ENCODE measurements around the gene CCDC107.
"Not testable (repeated sequence)": the region's sequence is repeated elsewhere in the genome, so short reads cannot be mapped to it uniquely, and the experiment has no call there.

CCDC107 gene

GRCh38 chr9:35618325-35618727, 39.8 kb upstream of the CCDC107 start, which contains the start of gene CD72:
CD72 (minus strand) TSS chr9:35618413; CDS start chr9:35618303, 110 bp downstream.
- Histone ChIP-seq H3K9me3 (ENCODE audit: control insufficient read depth in 1 of 2, low read length in 2 of 2) (no peaks in the 10 kb centered on the region), H3K27me3 (ENCODE audit: control insufficient read depth in 1 of 2, insufficient read depth in 2 of 2, low read length in 2 of 2) (peaks cover 3% of the 10 kb centered on the region in 2 donors), H3K27ac (ENCODE audit: low read depth, low read length) (peak within 1 kb of the TSS; percentile 33), H3K4me3 (ENCODE audit: low read depth in 1 of 2, low read length in 2 of 2) (peak within 1 kb of the TSS; percentile 60 to 63), H3K4me1 (ENCODE audit: control insufficient read depth in 1 of 2, insufficient read depth in 2 of 2, low read length in 2 of 2) (peaks cover 4 to 19% of the 10 kb centered on the region in 2 donors), H3K36me3 (ENCODE audit: control insufficient read depth in 1 of 2, insufficient read depth in 2 of 2, low read length in 2 of 2) (no peaks in the 10 kb centered on the region), H3K9ac (ENCODE audit: low read depth in 1 of 2, low read length in 2 of 2) (peak within 1 kb of the TSS; percentile 28 to 65)

- Histone ChIP-seq H3K27me3 (ENCODE audit: control insufficient read depth in 1 of 2, insufficient read depth in 2 of 2, low read length in 2 of 2) (peaks cover 3% of the 10 kb centered on the region in 2 donors), H3K36me3 (ENCODE audit: control insufficient read depth in 1 of 2, insufficient read depth in 2 of 2, low read length in 2 of 2) (no peaks in the 10 kb centered on the region), H3K4me1 (ENCODE audit: control insufficient read depth in 1 of 2, insufficient read depth in 2 of 2, low read length in 2 of 2) (peaks cover 4 to 19% of the 10 kb centered on the region in 2 donors), H3K4me3 (ENCODE audit: low read depth in 1 of 2, low read length in 2 of 2) (no peak overlapping the region), H3K27ac (ENCODE audit: low read depth, low read length) (no peak overlapping the region), H3K9me3 (ENCODE audit: control insufficient read depth in 1 of 2, low read length in 2 of 2) (no peaks in the 10 kb centered on the region), H3K9ac (ENCODE audit: low read depth in 1 of 2, low read length in 2 of 2) (no peak overlapping the region)
These were observed 39.0 kb upstream of the CCDC107 start for GRCh38 chr9:35618854-35619799.

- H3K4me3 ChIP-seq (ENCODE audit: low read depth in 1 of 2, low read length in 2 of 2), result no peak overlapping the region
- H3K9ac ChIP-seq (ENCODE audit: low read depth in 1 of 2, low read length in 2 of 2), result no peak overlapping the region
- no peaks in the 10 kb centered on the region for H3K36me3 ChIP-seq (ENCODE audit: control insufficient read depth in 1 of 2, insufficient read depth in 2 of 2, low read length in 2 of 2)
- H3K27me3 ChIP-seq (ENCODE audit: control insufficient read depth in 1 of 2, insufficient read depth in 2 of 2, low read length in 2 of 2), result peaks cover 3% of the 10 kb centered on the region in 2 donors
- H3K9me3 ChIP-seq (ENCODE audit: control insufficient read depth in 1 of 2, low read length in 2 of 2), result no peaks in the 10 kb centered on the region
- H3K4me1 ChIP-seq (ENCODE audit: control insufficient read depth in 1 of 2, insufficient read depth in 2 of 2, low read length in 2 of 2), result peaks cover 4 to 19% of the 10 kb centered on the region in 2 donors
- H3K27ac ChIP-seq (ENCODE audit: low read depth, low read length), result no peak overlapping the region
These were observed 38.3 kb upstream of the CCDC107 start for GRCh38 chr9:35619800-35620158.

GRCh38 chr9:35627575-35627974, 30.5 kb upstream of the CCDC107 start:
- Histone ChIP-seq H3K27ac (ENCODE audit: low read depth, low read length) (no peak overlapping the region), H3K4me1 (ENCODE audit: control insufficient read depth in 1 of 2, insufficient read depth in 2 of 2, low read length in 2 of 2) (no peaks in the 10 kb centered on the region), H3K9me3 (ENCODE audit: control insufficient read depth in 1 of 2, low read length in 2 of 2) (no peaks in the 10 kb centered on the region), H3K4me3 (ENCODE audit: low read depth in 1 of 2, low read length in 2 of 2) (no peak overlapping the region), H3K27me3 (ENCODE audit: control insufficient read depth in 1 of 2, insufficient read depth in 2 of 2, low read length in 2 of 2) (no peaks in the 10 kb centered on the region), H3K36me3 (ENCODE audit: control insufficient read depth in 1 of 2, insufficient read depth in 2 of 2, low read length in 2 of 2) (no peaks in the 10 kb centered on the region), H3K9ac (ENCODE audit: low read depth in 1 of 2, low read length in 2 of 2) (no peak overlapping the region)

- no peaks in the 10 kb centered on the region for H3K27me3 ChIP-seq (ENCODE audit: control insufficient read depth in 1 of 2, insufficient read depth in 2 of 2, low read length in 2 of 2)
- no peak overlapping the region for H3K4me3 ChIP-seq (ENCODE audit: low read depth in 1 of 2, low read length in 2 of 2)
- H3K27ac ChIP-seq (ENCODE audit: low read depth, low read length), result no peak overlapping the region
- no peaks in the 10 kb centered on the region for H3K9me3 ChIP-seq (ENCODE audit: control insufficient read depth in 1 of 2, low read length in 2 of 2)
- H3K36me3 ChIP-seq (ENCODE audit: control insufficient read depth in 1 of 2, insufficient read depth in 2 of 2, low read length in 2 of 2), result no peaks in the 10 kb centered on the region
- H3K9ac ChIP-seq (ENCODE audit: low read depth in 1 of 2, low read length in 2 of 2), result no peak overlapping the region
- H3K4me1 ChIP-seq (ENCODE audit: control insufficient read depth in 1 of 2, insufficient read depth in 2 of 2, low read length in 2 of 2), result no peaks in the 10 kb centered on the region
These were observed 29.6 kb upstream of the CCDC107 start for GRCh38 chr9:35628389-35628991.

GRCh38 chr9:35629597-35629996, 28.5 kb upstream of the CCDC107 start:
- no peak overlapping the region for H3K27ac ChIP-seq (ENCODE audit: low read depth, low read length)
- H3K9me3 ChIP-seq (ENCODE audit: control insufficient read depth in 1 of 2, low read length in 2 of 2), result no peaks in the 10 kb centered on the region
- no peaks in the 10 kb centered on the region for H3K4me1 ChIP-seq (ENCODE audit: control insufficient read depth in 1 of 2, insufficient read depth in 2 of 2, low read length in 2 of 2)

GRCh38 chr9:35635730-35636129, 22.4 kb upstream of the CCDC107 start:
- H3K4me3 ChIP-seq (ENCODE audit: low read depth in 1 of 2, low read length in 2 of 2), result no peak overlapping the region
- H3K27me3 ChIP-seq (ENCODE audit: control insufficient read depth in 1 of 2, insufficient read depth in 2 of 2, low read length in 2 of 2), result no peaks in the 10 kb centered on the region
- no peak overlapping the region for H3K27ac ChIP-seq (ENCODE audit: low read depth, low read length)
- H3K4me1 ChIP-seq (ENCODE audit: control insufficient read depth in 1 of 2, insufficient read depth in 2 of 2, low read length in 2 of 2), result no peaks in the 10 kb centered on the region
- H3K9me3 ChIP-seq (ENCODE audit: control insufficient read depth in 1 of 2, low read length in 2 of 2), result no peaks in the 10 kb centered on the region
- H3K36me3 ChIP-seq (ENCODE audit: control insufficient read depth in 1 of 2, insufficient read depth in 2 of 2, low read length in 2 of 2), result no peaks in the 10 kb centered on the region
- H3K9ac ChIP-seq (ENCODE audit: low read depth in 1 of 2, low read length in 2 of 2), result no peak overlapping the region

More at GRCh38 chr9:35629597-35629996, 28.5 kb upstream of the CCDC107 start:
- no peak overlapping the region for H3K9ac ChIP-seq (ENCODE audit: low read depth in 1 of 2, low read length in 2 of 2)
- H3K27me3 ChIP-seq (ENCODE audit: control insufficient read depth in 1 of 2, insufficient read depth in 2 of 2, low read length in 2 of 2), result no peaks in the 10 kb centered on the region
- H3K36me3 ChIP-seq (ENCODE audit: control insufficient read depth in 1 of 2, insufficient read depth in 2 of 2, low read length in 2 of 2), result no peaks in the 10 kb centered on the region
- no peak overlapping the region for H3K4me3 ChIP-seq (ENCODE audit: low read depth in 1 of 2, low read length in 2 of 2)

- H3K9me3 ChIP-seq (ENCODE audit: control insufficient read depth in 1 of 2, low read length in 2 of 2), result no peaks in the 10 kb centered on the region
- H3K4me3 ChIP-seq (ENCODE audit: low read depth in 1 of 2, low read length in 2 of 2), result no peak overlapping the region
- H3K36me3 ChIP-seq (ENCODE audit: control insufficient read depth in 1 of 2, insufficient read depth in 2 of 2, low read length in 2 of 2), result no peaks in the 10 kb centered on the region
- H3K4me1 ChIP-seq (ENCODE audit: control insufficient read depth in 1 of 2, insufficient read depth in 2 of 2, low read length in 2 of 2), result no peaks in the 10 kb centered on the region
- H3K27me3 ChIP-seq (ENCODE audit: control insufficient read depth in 1 of 2, insufficient read depth in 2 of 2, low read length in 2 of 2), result no peaks in the 10 kb centered on the region
- no peak overlapping the region for H3K27ac ChIP-seq (ENCODE audit: low read depth, low read length)
- H3K9ac ChIP-seq (ENCODE audit: low read depth in 1 of 2, low read length in 2 of 2), result no peak overlapping the region
These were observed 21.8 kb upstream of the CCDC107 start for GRCh38 chr9:35636135-35636876.

- H3K9ac ChIP-seq (ENCODE audit: low read depth in 1 of 2, low read length in 2 of 2); H3K27me3 ChIP-seq (ENCODE audit: control insufficient read depth in 1 of 2, insufficient read depth in 2 of 2, low read length in 2 of 2); H3K4me1 ChIP-seq (ENCODE audit: control insufficient read depth in 1 of 2, insufficient read depth in 2 of 2, low read length in 2 of 2); H3K27ac ChIP-seq (ENCODE audit: low read depth, low read length); H3K36me3 ChIP-seq (ENCODE audit: control insufficient read depth in 1 of 2, insufficient read depth in 2 of 2, low read length in 2 of 2); H3K9me3 ChIP-seq (ENCODE audit: control insufficient read depth in 1 of 2, low read length in 2 of 2); H3K4me3 ChIP-seq (ENCODE audit: low read depth in 1 of 2, low read length in 2 of 2): not testable (repeated sequence)
These were observed 21.2 kb upstream of the CCDC107 start for GRCh38 chr9:35636877-35637246.

GRCh38 chr9:35637427-35637955, 20.6 kb upstream of the CCDC107 start:
- not testable (repeated sequence) for H3K27ac ChIP-seq (ENCODE audit: low read depth, low read length)

More at GRCh38 chr9:35637427-35637955, 20.6 kb upstream of the CCDC107 start:
- not testable (repeated sequence) for H3K9me3 ChIP-seq (ENCODE audit: control insufficient read depth in 1 of 2, low read length in 2 of 2); H3K4me1 ChIP-seq (ENCODE audit: control insufficient read depth in 1 of 2, insufficient read depth in 2 of 2, low read length in 2 of 2); H3K9ac ChIP-seq (ENCODE audit: low read depth in 1 of 2, low read length in 2 of 2); H3K27me3 ChIP-seq (ENCODE audit: control insufficient read depth in 1 of 2, insufficient read depth in 2 of 2, low read length in 2 of 2); H3K4me3 ChIP-seq (ENCODE audit: low read depth in 1 of 2, low read length in 2 of 2); H3K36me3 ChIP-seq (ENCODE audit: control insufficient read depth in 1 of 2, insufficient read depth in 2 of 2, low read length in 2 of 2)

Measured in duodenal mucosa (tissue), 2 donors.